Lower leg skin (tissue), 3 donors: ENCODE results near the gene MYO19.

Experiments used
- CTCF ChIP-seq, 3 donors: fragments of 450-650 bp; IDR thresholded peaks; one replicate each; pipeline ENCODE4 v1.5.1; 2016; ENCODE audit warnings: antibody characterized with exemption in 3 of 3, mild to moderate bottlenecking in 3 of 3, moderate library complexity in 2 of 3
- POLR2A ChIP-seq, 2 donors: fragments of 450-650 bp; IDR thresholded peaks; one replicate each; pipeline ENCODE4 v1.6.1; 2016 to 2017; ENCODE audit warnings: antibody characterized with exemption in 2 of 2, mild to moderate bottlenecking in 1 of 2, moderate library complexity in 1 of 2

GRCh38 chr17:36566081-36566480, 31.4 kb upstream of the MYO19 start:
- TF ChIP-seq CTCF (IDR thresholded peaks at IDR 0.05) (no peak), POLR2A (IDR thresholded peaks at IDR 0.05) (no peak)
